ENCODE measurements around the gene ILK. TPM values are rescaled to one million over a fixed set of nuclear protein-coding genes. Genes with fewer than 3 reads are reported as not detected.

ILK gene
- total and polyA plus RNA-seq, 2 experiments from 2014 or later, result 114 to 126 TPM

DNA sequence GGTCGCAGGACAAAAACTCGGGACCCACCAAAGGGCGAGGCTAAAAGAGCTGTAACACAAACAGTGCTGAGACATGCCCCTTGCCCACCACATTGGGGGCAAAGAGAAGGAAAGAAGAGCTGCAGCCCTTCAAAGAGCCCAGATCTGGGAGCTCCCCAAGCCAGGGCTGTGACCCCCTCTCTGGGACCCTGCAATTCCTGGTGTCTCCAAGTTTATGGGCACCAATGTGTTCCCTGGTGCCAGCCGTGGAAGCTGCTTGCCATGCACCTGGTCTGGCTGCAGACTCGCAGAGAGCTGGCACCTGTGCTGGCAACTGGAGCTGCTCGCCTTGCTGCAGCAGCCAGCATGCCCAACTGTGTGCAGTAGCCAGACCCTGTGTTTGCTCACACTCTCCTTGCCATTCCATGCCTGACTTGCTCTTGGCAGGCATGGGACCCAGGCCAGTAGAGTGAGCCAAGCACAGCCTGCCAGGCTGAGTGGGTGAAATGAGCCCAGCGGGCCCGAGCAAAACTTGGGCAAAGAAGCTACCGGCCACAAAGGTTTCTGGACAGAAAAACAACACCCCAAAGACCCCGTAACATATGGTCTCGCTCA lies 16.1 kb upstream of the ILK start:
- no peaks in the 10 kb centered on the region for H3K79me2 ChIP-seq
- DNase-seq (ENCODE audit: low spot score), result no peak
- H3K4me2 ChIP-seq, result no peak overlapping the region
- no peaks in the 10 kb centered on the region for H3K4me1 ChIP-seq (ENCODE audit: insufficient read depth)
- TF ChIP-seq, protein P1, sequence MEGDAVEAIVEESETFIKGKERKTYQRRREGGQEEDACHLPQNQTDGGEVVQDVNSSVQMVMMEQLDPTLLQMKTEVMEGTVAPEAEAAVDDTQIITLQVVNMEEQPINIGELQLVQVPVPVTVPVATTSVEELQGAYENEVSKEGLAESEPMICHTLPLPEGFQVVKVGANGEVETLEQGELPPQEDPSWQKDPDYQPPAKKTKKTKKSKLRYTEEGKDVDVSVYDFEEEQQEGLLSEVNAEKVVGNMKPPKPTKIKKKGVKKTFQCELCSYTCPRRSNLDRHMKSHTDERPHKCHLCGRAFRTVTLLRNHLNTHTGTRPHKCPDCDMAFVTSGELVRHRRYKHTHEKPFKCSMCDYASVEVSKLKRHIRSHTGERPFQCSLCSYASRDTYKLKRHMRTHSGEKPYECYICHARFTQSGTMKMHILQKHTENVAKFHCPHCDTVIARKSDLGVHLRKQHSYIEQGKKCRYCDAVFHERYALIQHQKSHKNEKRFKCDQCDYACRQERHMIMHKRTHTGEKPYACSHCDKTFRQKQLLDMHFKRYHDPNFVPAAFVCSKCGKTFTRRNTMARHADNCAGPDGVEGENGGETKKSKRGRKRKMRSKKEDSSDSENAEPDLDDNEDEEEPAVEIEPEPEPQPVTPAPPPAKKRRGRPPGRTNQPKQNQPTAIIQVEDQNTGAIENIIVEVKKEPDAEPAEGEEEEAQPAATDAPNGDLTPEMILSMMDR (IDR thresholded peaks at IDR 0.05; ENCODE audit: poor library complexity), result no peak
- TF ChIP-seq EZH2 (IDR thresholded peaks at IDR 0.05; ENCODE audit: borderline replicate concordance) (no peak), EZH2phosphoT487 (IDR thresholded peaks at IDR 0.05; ENCODE audit: low read depth, severe bottlenecking, unreplicated experiment) (no peak)
- H2AFZ ChIP-seq, result no peak overlapping the region
- H3K27me3 ChIP-seq, result no peaks in the 10 kb centered on the region
- no peaks in the 10 kb centered on the region for H4K20me1 ChIP-seq (ENCODE audit: insufficient read depth, poor library complexity, severe bottlenecking)
- H3K9me2 ChIP-seq (replicated peaks; ENCODE audit: insufficient read depth), result no peaks in the 10 kb centered on the region
- H3K36me3 ChIP-seq (replicated peaks; ENCODE audit: insufficient read depth, low read depth), result no peaks in the 10 kb centered on the region
- 87% methylated on average over 11 of the region's 11 CpGs for whole genome bisulfite sequencing (ENCODE audit: low lambda C conversion rate, missing lambda C conversion rate)
- peaks cover 10% of the 10 kb centered on the region for H3K9me3 ChIP-seq (ENCODE audit: low read depth)
- H3K4me3 ChIP-seq, result no peak overlapping the region
- H3K27ac ChIP-seq, result no peak overlapping the region

DNA sequence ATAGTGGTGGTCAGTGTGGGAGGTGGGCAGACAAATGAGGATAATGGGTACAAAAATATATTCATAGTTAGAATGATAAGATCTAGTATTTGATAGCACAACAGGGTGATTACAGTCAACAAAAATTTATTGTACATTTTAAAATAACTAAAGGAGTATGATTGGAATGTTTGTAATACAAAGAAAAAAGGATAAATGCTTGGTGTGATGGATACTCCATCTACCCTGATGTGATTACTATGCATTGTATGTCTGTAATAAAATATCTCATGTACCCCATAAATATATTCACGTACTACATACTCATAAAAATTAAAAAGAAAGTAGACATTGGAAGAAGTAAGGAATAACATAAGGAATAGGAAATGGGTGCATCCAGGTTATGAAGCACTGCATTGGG lies 15.6 kb upstream of the ILK start:
- H3K27ac ChIP-seq, result no peak overlapping the region
- no peaks in the 10 kb centered on the region for H3K79me2 ChIP-seq
- no peaks in the 10 kb centered on the region for H3K4me1 ChIP-seq (ENCODE audit: insufficient read depth)
- no peak for DNase-seq (ENCODE audit: low spot score)
- 86% methylated on average over 1 of the region's 1 CpG for WGBS (ENCODE audit: low lambda C conversion rate, missing lambda C conversion rate)
- H3K4me2 ChIP-seq, result no peak overlapping the region
- no peak overlapping the region for H2AFZ ChIP-seq
- no peaks in the 10 kb centered on the region for H3K9me2 ChIP-seq (replicated peaks; ENCODE audit: insufficient read depth)
- H3K4me3 ChIP-seq, result no peak overlapping the region
- H3K36me3 ChIP-seq (replicated peaks; ENCODE audit: insufficient read depth, low read depth), result no peaks in the 10 kb centered on the region
- H4K20me1 ChIP-seq (ENCODE audit: insufficient read depth, poor library complexity, severe bottlenecking), result no peaks in the 10 kb centered on the region
- H3K27me3 ChIP-seq, result no peaks in the 10 kb centered on the region
- peaks cover 10% of the 10 kb centered on the region for H3K9me3 ChIP-seq (ENCODE audit: low read depth)
- TF ChIP-seq EZH2 (IDR thresholded peaks at IDR 0.05; ENCODE audit: borderline replicate concordance) (no peak), EZH2phosphoT487 (IDR thresholded peaks at IDR 0.05; ENCODE audit: low read depth, severe bottlenecking, unreplicated experiment) (no peak)
- TF ChIP-seq, protein P1 (IDR thresholded peaks at IDR 0.05; ENCODE audit: poor library complexity), result no peak

DNA sequence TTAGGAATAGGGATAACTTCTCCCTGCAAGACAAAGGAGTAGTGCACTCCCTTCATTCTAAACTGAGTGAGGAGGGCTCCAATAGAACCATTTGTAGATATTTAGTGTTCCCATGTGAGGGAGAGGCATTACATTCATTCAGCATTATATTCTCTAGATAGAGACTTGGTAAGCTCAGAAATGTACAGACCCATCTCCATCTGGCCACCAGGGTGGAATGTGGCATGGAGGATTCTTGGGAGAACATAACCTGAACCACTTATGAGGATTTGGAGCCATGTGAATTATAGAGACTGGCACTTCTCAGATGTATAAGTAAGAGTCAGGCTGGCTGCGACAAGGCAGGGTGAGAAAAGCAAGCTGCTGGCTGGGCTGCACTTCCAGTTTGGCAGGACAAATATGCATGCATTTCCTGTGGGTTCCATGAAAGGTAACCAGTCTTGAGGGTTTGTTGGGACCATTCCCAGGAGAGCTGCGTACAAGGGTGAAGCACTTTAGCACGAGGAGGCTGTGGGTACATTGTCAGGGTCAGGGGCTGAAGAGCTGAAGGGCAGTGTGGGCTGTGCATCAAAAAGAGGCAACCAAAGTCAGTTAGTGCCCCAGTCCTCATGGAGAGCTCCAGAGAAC lies 9.3 kb upstream of the ILK start:
- no peaks in the 10 kb centered on the region for H3K9me3 ChIP-seq (ENCODE audit: low read depth)
- no peak overlapping the region for H3K4me3 ChIP-seq
- H3K9me2 ChIP-seq (replicated peaks; ENCODE audit: insufficient read depth), result no peaks in the 10 kb centered on the region
- no peak for TF ChIP-seq EZH2phosphoT487 (IDR thresholded peaks at IDR 0.05; ENCODE audit: low read depth, severe bottlenecking, unreplicated experiment)
- no peak for TF ChIP-seq EZH2 (IDR thresholded peaks at IDR 0.05; ENCODE audit: borderline replicate concordance)
- TF ChIP-seq, protein P1 (IDR thresholded peaks at IDR 0.05; ENCODE audit: poor library complexity), result no peak
- H3K79me2 ChIP-seq, result peaks cover 5% of the 10 kb centered on the region
- H3K36me3 ChIP-seq (replicated peaks; ENCODE audit: insufficient read depth, low read depth), result no peaks in the 10 kb centered on the region
- no peaks in the 10 kb centered on the region for H3K27me3 ChIP-seq
- no peaks in the 10 kb centered on the region for H4K20me1 ChIP-seq (ENCODE audit: insufficient read depth, poor library complexity, severe bottlenecking)
- no peak overlapping the region for H3K4me2 ChIP-seq
- H3K4me1 ChIP-seq (ENCODE audit: insufficient read depth), result peaks cover 4% of the 10 kb centered on the region
- DNase-seq (ENCODE audit: low spot score), result no peak
- H2AFZ ChIP-seq, result no peak overlapping the region
- H3K27ac ChIP-seq, result no peak overlapping the region
- 84% methylated on average over 3 of the region's 3 CpGs for WGBS (ENCODE audit: low lambda C conversion rate, missing lambda C conversion rate)
